Measurements from ENCODE around the gene ONECUT1. TPM values are rescaled to one million over a fixed set of nuclear protein-coding genes. Genes with fewer than 3 reads are reported as not detected.

The ONECUT1 gene
- total RNA-seq, 1 experiment from 2014 or later = not detected

DNA sequence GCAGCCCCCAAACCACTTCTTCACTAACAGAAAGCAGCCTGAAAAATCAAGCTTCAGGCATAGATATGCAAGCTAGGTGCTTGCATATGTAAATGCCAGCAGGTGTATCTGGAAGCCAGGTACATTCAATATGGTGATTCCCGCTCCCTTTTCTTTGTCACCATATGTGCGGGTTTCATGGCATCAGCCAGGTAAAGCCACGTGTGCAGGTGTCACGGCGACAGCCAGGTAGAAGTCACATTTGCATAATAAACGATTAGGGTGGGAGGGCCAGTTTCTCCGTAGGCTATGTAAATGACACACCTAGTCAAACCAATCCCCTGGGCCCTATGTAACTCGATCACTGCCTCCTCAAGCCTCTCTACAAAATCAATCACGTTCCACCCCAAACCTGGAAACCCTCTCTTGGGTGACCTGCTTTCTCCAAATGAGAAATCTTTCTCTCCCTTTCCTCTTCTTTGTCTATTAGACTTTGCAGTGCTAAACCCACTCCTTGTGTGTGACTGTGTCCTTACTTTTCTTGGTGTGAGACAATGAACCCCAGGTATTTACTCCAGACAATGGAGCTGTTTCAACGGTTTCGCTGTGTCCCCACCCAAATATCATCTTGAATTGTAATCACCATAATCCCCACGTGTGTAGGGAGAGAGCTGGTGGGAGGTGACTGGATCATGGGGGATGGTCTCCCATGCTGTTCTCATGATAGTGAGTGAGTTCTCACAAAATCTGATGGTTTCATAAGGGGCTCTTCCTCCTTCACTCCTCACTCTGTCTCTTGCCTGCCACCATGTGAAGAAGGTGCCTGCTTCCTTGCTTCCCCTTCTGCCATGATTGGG lies 44.6 kb downstream of the ONECUT1 start:
- Histone ChIP-seq H3K9me3 (replicated peaks) (no peaks in the 10 kb centered on the region), H3K4me1 (replicated peaks) (no peaks in the 10 kb centered on the region), H3K36me3 (no peaks in the 10 kb centered on the region), H3K27me3 (replicated peaks) (no peaks in the 10 kb centered on the region; the same call in 1 of the 2 replicates), H3K27ac (no peak overlapping the region), H3K4me3 (no peak overlapping the region)
- DNase-seq (ENCODE audit: low read depth in 1 of 2, low spot score in 2 of 2) = no peak

- peak in 1 of 2 experiments; percentile 28 for DNase-seq (ENCODE audit: low read depth in 1 of 2, low spot score in 2 of 2)
Observed at GRCh38 chr15:52738311-52738710, 51.8 kb downstream of the ONECUT1 start.

GRCh38 chr15:52737720-52738119 lies 52.4 kb downstream of the ONECUT1 start:
- H3K9me3 ChIP-seq (replicated peaks) = no peaks in the 10 kb centered on the region
- no peaks in the 10 kb centered on the region for H3K36me3 ChIP-seq
- H3K4me3 ChIP-seq = no peak overlapping the region
- DNase-seq (ENCODE audit: low read depth in 1 of 2, low spot score in 2 of 2) = peak in 1 of 2 experiments; percentile 26
- no peaks in the 10 kb centered on the region for H3K27me3 ChIP-seq (replicated peaks)
- H3K27ac ChIP-seq = no peak overlapping the region
- H3K4me1 ChIP-seq (replicated peaks) = peaks cover 12% of the 10 kb centered on the region

More at GRCh38 chr15:52738311-52738710, 51.8 kb downstream of the ONECUT1 start:
- Histone ChIP-seq H3K9me3 (replicated peaks) (no peaks in the 10 kb centered on the region), H3K27ac (no peak overlapping the region), H3K27me3 (replicated peaks) (no peaks in the 10 kb centered on the region), H3K4me3 (no peak overlapping the region), H3K36me3 (no peaks in the 10 kb centered on the region), H3K4me1 (replicated peaks) (peaks cover 12% of the 10 kb centered on the region)

DNA sequence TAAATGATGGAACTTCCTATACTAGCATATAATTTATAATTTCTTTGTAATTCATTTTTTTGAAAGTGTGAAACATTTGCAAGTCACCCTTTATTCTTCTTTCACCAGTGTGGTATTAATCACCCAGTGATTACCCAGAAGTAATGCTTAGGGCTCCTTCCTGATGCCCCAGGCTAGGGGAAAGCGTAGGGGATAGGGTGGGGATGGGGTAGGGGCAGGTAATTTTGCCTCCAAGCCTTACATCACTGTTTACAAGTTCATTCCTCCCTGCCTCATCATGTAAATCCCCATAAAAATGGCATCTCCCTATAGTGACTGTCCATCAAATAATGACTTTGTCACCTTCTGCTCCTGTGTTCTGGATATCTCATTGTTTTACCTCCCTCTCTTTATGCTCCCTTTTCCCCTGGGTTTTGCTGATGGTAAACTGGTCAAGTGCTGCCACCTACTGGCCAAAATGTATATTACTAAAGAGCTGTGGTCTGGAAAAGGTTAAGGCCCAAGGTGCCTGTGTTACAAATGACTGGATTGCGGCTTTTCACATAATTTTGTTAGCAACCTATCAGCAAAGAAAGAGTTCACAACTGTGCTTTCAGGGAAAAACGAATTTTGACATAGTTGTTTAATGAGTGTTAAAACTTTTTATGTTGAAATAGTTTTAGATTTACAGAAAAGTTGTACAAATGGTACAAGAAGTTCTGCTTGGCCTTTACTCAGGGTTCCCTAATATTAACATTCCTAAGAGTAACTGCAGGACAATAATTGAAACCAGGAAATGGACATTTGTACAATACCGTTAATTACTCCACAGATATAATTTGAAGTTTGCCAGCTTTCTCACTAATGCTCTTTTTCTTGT lies 54.7 kb downstream of the ONECUT1 start:
- no peak overlapping the region for H3K27ac ChIP-seq
- H3K36me3 ChIP-seq = no peaks in the 10 kb centered on the region
- DNase-seq (ENCODE audit: low read depth in 1 of 2, low spot score in 2 of 2) = peak; percentile 63 to 84
- H3K4me1 ChIP-seq (replicated peaks) = peaks cover 12% of the 10 kb centered on the region
- H3K4me3 ChIP-seq = no peak overlapping the region
- H3K9me3 ChIP-seq (replicated peaks) = no peaks in the 10 kb centered on the region
- no peaks in the 10 kb centered on the region for H3K27me3 ChIP-seq (replicated peaks)

- Histone ChIP-seq H3K4me3 (no peak overlapping the region), H3K27me3 (replicated peaks) (no peaks in the 10 kb centered on the region), H3K36me3 (no peaks in the 10 kb centered on the region), H3K27ac (no peak overlapping the region), H3K9me3 (replicated peaks) (no peaks in the 10 kb centered on the region), H3K4me1 (replicated peaks) (peaks cover 22% of the 10 kb centered on the region)
- no peak for DNase-seq (ENCODE audit: low read depth in 1 of 2, low spot score in 2 of 2)
Observed at GRCh38 chr15:52734329-52734728, 55.8 kb downstream of the ONECUT1 start.

- no peak for DNase-seq (ENCODE audit: low read depth in 1 of 2, low spot score in 2 of 2)
- peaks cover 22% of the 10 kb centered on the region for H3K4me1 ChIP-seq (replicated peaks)
- no peak overlapping the region for H3K27ac ChIP-seq
- no peaks in the 10 kb centered on the region for H3K27me3 ChIP-seq (replicated peaks)
- no peaks in the 10 kb centered on the region for H3K9me3 ChIP-seq (replicated peaks)
- no peaks in the 10 kb centered on the region for H3K36me3 ChIP-seq
- H3K4me3 ChIP-seq = no peak overlapping the region
Observed at GRCh38 chr15:52733696-52734255, 56.4 kb downstream of the ONECUT1 start.

GRCh38 chr15:52733088-52733487 lies 57.0 kb downstream of the ONECUT1 start:
- Histone ChIP-seq H3K9me3 (replicated peaks) (no peaks in the 10 kb centered on the region), H3K4me3 (no peak overlapping the region), H3K27ac (no peak overlapping the region), H3K27me3 (replicated peaks) (no peaks in the 10 kb centered on the region), H3K4me1 (replicated peaks) (peaks cover 17% of the 10 kb centered on the region), H3K36me3 (no peaks in the 10 kb centered on the region)
- no peak for DNase-seq (ENCODE audit: low read depth in 1 of 2, low spot score in 2 of 2)

- no peaks in the 10 kb centered on the region for H3K36me3 ChIP-seq
- DNase-seq (ENCODE audit: low read depth in 1 of 2, low spot score in 2 of 2) = no peak
Observed at GRCh38 chr15:52732551-52732950, 57.6 kb downstream of the ONECUT1 start.

GRCh38 chr15:52731732-52732470 lies 58.2 kb downstream of the ONECUT1 start:
- H3K27ac ChIP-seq = no peak overlapping the region

More at GRCh38 chr15:52732551-52732950, 57.6 kb downstream of the ONECUT1 start:
- H3K4me3 ChIP-seq = no peak overlapping the region
- H3K4me1 ChIP-seq (replicated peaks) = peaks cover 12% of the 10 kb centered on the region
- no peak overlapping the region for H3K27ac ChIP-seq
- H3K27me3 ChIP-seq (replicated peaks) = no peaks in the 10 kb centered on the region
- H3K9me3 ChIP-seq (replicated peaks) = no peaks in the 10 kb centered on the region

GRCh38 chr15:52731004-52731403 lies 59.1 kb downstream of the ONECUT1 start:
- Histone ChIP-seq H3K27me3 (replicated peaks) (no peaks in the 10 kb centered on the region), H3K27ac (no peak overlapping the region), H3K9me3 (replicated peaks) (no peaks in the 10 kb centered on the region), H3K4me3 (no peak overlapping the region), H3K36me3 (no peaks in the 10 kb centered on the region), H3K4me1 (replicated peaks) (peaks cover 10% of the 10 kb centered on the region)
- no peak for DNase-seq (ENCODE audit: low read depth in 1 of 2, low spot score in 2 of 2)

More at GRCh38 chr15:52731732-52732470, 58.2 kb downstream of the ONECUT1 start:
- DNase-seq (ENCODE audit: low read depth in 1 of 2, low spot score in 2 of 2) = no peak
- Histone ChIP-seq H3K27me3 (replicated peaks) (no peaks in the 10 kb centered on the region), H3K4me3 (no peak overlapping the region), H3K36me3 (no peaks in the 10 kb centered on the region), H3K9me3 (replicated peaks) (no peaks in the 10 kb centered on the region), H3K4me1 (replicated peaks) (peaks cover 10% of the 10 kb centered on the region)

- Histone ChIP-seq H3K4me3 (no peak overlapping the region), H3K36me3 (no peaks in the 10 kb centered on the region), H3K4me1 (replicated peaks) (peaks cover 12% of the 10 kb centered on the region), H3K27ac (no peak overlapping the region), H3K9me3 (replicated peaks) (no peaks in the 10 kb centered on the region), H3K27me3 (replicated peaks) (no peaks in the 10 kb centered on the region)
- no peak for DNase-seq (ENCODE audit: low read depth in 1 of 2, low spot score in 2 of 2)
Observed at GRCh38 chr15:52730594-52730993, 59.5 kb downstream of the ONECUT1 start.

- Histone ChIP-seq H3K27ac (no peak overlapping the region), H3K9me3 (replicated peaks) (0 out of 2 replicates have a peak, but pooled peaks cover under 1% of the 10 kb centered on the region), H3K4me3 (no peak overlapping the region), H3K27me3 (replicated peaks) (no peaks in the 10 kb centered on the region), H3K36me3 (no peaks in the 10 kb centered on the region), H3K4me1 (replicated peaks) (peaks cover 13% of the 10 kb centered on the region)
- no peak for DNase-seq (ENCODE audit: low read depth in 1 of 2, low spot score in 2 of 2)
Observed at GRCh38 chr15:52730173-52730572, 60.0 kb downstream of the ONECUT1 start.

- Histone ChIP-seq H3K9me3 (replicated peaks) (0 out of 2 replicates have a peak, but pooled peaks cover 4% of the 10 kb centered on the region), H3K27ac (no peak overlapping the region), H3K27me3 (replicated peaks) (no peaks in the 10 kb centered on the region), H3K4me1 (replicated peaks) (peaks cover 13% of the 10 kb centered on the region), H3K4me3 (no peak overlapping the region), H3K36me3 (no peaks in the 10 kb centered on the region)
- peak in 1 of 2 experiments; percentile 30 for DNase-seq (ENCODE audit: low read depth in 1 of 2, low spot score in 2 of 2)
Observed at GRCh38 chr15:52728899-52729298, 61.2 kb downstream of the ONECUT1 start.
